Testis (tissue), 2 donors: ENCODE results near the gene ALK.

Experiments used
- POLR2A ChIP-seq: fragments of 450-650 bp; IDR thresholded peaks from one replicate; pipeline ENCODE4 v1.6.1; 2017; ENCODE audit warnings: antibody characterized with exemption, mild to moderate bottlenecking, moderate library complexity
- TF ChIP-seq, protein P1 (sequence below), 3 experiments: fragments of 450-650 bp in 2 of 3; fragments of 200-600 bp in 1 of 3; sonication (generic) in 1 of 3; IDR thresholded peaks; one replicate each; pipeline ENCODE4 v1.5.1; 2016 to 2019; ENCODE audit warnings: antibody characterized with exemption in 3 of 3, mild to moderate bottlenecking in 2 of 3, moderate library complexity in 1 of 3

DNA sequence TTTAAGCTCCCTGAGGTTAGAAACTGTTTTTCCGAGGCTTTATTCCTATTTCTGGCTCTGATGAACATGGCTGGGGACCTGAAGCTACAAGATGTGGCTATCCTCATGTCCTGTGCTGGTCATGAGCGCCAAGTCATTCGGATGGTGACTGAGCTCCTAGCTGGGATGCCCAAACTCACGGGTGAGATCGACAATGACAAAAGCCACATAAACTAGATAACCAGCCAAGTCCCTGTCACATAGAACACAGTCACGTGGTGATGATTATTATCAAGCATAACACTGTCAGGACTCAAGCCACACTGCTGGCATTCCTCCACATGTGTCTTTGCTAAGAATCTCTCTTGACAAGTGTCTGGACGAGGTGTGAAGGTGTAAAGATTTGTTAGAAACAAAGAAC lies 531.2 kb downstream of the ALK start:
- TF ChIP-seq, protein P1, sequence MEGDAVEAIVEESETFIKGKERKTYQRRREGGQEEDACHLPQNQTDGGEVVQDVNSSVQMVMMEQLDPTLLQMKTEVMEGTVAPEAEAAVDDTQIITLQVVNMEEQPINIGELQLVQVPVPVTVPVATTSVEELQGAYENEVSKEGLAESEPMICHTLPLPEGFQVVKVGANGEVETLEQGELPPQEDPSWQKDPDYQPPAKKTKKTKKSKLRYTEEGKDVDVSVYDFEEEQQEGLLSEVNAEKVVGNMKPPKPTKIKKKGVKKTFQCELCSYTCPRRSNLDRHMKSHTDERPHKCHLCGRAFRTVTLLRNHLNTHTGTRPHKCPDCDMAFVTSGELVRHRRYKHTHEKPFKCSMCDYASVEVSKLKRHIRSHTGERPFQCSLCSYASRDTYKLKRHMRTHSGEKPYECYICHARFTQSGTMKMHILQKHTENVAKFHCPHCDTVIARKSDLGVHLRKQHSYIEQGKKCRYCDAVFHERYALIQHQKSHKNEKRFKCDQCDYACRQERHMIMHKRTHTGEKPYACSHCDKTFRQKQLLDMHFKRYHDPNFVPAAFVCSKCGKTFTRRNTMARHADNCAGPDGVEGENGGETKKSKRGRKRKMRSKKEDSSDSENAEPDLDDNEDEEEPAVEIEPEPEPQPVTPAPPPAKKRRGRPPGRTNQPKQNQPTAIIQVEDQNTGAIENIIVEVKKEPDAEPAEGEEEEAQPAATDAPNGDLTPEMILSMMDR (IDR thresholded peaks at IDR 0.05): no peak
- TF ChIP-seq POLR2A: no peak
